LNCAP (cell line): ENCODE data around the gene TRAPPC10.

Experiments
- TF ChIP-seq, protein P1 (sequence below): fragments of 450-650 bp; IDR thresholded peaks from 2 replicates; pipeline ENCODE4 v1.5.1; 2017; ENCODE audit warnings: mild to moderate bottlenecking

TRAPPC10 gene

DNA sequence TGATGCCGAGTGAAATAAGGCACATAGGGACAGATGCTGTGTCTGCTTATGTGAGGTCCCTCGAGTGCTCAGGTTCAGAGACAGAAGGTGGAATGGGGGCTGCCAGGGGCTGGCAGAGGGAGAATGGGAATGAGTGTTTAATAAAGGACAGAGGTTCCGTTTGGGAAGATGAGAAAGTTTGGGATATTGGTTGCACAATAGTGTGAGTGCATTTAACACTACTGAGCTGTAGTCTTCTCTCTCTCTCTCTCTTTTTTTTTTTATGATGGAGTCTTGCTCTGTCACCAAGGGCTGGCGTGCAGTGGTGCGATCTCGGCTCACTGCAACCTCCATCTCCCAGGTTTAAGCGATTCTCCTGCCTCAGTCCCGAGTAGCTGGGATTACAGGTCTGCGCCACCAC is 44.9 kb downstream of the TRAPPC10 start:
- TF ChIP-seq, protein P1, sequence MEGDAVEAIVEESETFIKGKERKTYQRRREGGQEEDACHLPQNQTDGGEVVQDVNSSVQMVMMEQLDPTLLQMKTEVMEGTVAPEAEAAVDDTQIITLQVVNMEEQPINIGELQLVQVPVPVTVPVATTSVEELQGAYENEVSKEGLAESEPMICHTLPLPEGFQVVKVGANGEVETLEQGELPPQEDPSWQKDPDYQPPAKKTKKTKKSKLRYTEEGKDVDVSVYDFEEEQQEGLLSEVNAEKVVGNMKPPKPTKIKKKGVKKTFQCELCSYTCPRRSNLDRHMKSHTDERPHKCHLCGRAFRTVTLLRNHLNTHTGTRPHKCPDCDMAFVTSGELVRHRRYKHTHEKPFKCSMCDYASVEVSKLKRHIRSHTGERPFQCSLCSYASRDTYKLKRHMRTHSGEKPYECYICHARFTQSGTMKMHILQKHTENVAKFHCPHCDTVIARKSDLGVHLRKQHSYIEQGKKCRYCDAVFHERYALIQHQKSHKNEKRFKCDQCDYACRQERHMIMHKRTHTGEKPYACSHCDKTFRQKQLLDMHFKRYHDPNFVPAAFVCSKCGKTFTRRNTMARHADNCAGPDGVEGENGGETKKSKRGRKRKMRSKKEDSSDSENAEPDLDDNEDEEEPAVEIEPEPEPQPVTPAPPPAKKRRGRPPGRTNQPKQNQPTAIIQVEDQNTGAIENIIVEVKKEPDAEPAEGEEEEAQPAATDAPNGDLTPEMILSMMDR = no peak

DNA sequence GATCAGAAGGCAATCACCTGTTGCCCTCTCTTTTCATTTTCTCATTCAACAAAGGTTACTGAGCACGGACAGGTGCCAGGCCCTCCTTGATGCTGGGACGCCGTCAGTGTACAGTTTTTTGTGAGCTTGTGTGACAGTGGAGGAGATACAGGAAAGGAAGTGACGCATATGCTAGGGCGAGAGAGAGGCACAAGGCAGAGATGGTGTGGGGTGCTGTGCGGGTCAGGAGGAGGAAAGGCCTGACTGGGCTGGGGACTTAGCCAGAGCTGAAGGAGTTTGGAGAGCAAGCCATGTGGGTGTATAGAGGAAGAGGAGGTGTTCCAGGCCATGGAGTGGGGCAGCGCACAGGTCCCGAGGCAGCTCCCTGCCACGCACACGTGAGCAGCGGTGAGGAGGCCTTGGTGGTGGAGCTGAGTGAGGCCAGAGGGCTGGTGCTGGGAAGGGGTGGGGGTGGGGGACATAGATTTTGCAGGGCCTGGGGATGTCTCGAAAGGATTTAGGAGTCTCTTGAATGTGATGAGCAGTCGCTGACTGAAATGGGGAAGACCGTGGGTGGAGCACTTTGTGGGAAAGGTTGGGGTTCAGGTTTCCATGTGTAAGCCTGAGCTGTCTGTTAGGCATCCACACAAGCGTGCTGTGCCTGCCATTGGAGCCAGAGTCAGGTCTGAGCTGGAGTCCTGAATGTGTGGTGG is 46.0 kb downstream of the TRAPPC10 start:
- TF ChIP-seq, protein P1 = no peak

DNA sequence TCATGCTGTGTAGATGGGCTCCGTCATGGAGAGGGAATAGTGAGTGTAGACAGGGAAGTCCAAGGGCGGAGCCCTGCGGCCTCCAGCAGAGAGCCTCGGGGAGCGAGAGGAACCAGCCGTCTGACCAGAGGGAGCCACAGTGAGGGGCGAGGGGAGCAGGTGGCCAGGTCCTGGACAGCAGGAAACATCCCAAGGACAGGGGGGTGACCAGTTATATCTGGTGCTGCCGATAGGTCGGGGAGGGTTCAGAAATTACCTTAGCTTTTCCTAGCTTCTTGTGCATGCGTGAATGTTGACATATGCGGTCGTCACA is 46.5 kb downstream of the TRAPPC10 start:
- TF ChIP-seq, protein P1 = no peak

DNA sequence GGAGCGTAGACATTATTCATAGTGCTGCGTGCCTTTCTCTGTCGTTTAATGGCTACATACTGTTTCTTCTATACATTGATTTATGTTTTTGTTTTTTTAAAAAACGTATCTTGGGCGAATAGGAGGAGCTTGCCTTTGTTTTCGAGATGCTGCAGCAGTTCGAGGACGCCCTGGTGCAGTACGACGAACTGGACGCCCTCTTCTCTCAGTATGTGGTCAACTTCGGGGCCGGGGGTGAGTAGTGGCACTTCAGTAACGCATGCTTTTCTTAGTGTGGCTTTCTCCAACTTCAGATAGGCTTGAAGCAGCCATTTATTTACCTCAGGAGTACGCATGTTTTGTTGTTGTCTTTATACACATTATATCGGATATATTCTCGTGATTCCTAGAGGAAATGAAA is 46.9 kb downstream of the TRAPPC10 start:
- TF ChIP-seq, protein P1 = no peak

DNA sequence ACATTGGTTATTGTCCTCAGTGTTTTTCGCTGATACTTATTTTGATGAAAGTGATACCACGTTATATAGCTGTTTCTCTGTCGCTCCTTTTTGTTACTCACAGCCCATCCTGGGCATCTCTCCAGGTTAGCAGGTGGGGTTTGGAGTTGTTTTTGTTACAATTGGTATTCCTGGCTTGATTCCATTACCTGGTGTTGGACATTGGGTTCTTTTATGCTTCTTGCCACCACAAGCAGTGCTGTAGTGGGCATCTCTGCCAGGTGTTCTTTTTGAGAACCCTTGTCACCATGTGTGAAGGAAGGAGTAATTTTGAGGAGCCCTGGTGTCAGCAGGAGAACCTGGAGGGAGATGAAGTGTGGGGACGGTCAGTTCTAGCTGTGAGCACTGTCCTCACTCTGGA is 47.6 kb downstream of the TRAPPC10 start:
- TF ChIP-seq, protein P1 = no peak

DNA sequence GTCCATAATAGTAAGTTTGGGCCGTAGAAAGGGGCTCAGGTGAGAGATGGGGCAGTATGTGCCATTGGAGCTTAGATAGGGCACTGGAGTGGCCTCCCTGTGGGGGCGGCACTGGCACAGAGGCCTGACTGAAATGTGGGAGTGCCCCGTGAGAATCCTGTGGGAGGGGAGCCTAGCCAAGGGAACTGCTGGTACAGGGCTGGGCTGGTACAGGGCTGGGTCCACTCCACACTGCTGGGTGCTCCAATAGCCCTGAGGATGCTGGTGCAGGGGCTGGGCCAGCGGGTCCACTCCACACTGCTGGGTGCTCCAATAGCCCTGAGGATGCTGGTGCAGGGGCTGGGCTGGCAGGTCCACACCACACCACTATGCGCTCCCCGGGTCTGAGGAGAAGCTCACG is 50.3 kb downstream of the TRAPPC10 start:
- TF ChIP-seq, protein P1 = no peak

DNA sequence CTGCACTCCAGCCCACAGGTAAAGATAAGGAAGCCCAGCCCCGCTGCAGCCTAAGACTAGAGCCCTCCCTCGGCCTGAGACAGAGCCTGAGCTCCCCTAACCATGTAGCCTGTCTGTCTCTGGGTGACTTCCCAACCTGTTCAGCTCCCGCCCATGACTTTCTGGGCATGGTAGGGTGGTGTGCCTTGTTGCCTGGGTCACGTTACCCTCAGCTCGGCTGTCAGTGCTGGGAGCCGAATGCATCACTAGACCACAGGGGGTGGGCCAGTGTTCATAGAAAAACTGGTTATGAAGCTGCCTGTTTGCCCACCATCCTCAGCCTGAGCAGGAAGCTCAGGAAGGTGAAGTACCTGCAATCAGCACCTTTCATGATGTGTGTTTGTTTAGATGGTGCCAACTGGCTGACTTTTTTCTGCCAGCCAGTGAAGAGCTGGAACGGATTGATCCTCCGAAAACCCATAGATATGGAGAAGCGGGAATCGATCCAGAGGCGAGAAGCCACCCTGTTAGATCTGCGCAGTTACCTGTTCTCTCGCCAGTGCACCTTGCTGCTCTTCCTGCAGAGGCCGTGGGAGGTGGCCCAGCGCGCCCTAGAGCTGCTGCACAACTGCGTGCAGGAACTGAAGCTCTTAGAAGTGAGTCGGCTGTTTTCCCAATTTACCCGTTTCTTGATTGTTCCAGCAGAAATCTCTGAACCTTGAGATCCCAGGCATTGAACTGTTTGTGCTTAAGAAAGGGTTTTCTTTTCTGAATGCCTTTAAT is 51.2 kb downstream of the TRAPPC10 start:
- TF ChIP-seq, protein P1 = no peak
